GM19455 (cell line): Measurements from ENCODE around the gene ZFYVE26.
"Not testable (repeated sequence)": the region's sequence is repeated elsewhere in the genome, so short reads cannot be mapped to it uniquely, and the experiment has no call there.

Experiments used
- ATAC-seq: cut with Tn5 transposase; IDR thresholded peaks from one replicate; pipeline ENCODE4 v1.9.1; 2021; ENCODE audit not compliant: unreplicated experiment

ZFYVE26 gene

DNA sequence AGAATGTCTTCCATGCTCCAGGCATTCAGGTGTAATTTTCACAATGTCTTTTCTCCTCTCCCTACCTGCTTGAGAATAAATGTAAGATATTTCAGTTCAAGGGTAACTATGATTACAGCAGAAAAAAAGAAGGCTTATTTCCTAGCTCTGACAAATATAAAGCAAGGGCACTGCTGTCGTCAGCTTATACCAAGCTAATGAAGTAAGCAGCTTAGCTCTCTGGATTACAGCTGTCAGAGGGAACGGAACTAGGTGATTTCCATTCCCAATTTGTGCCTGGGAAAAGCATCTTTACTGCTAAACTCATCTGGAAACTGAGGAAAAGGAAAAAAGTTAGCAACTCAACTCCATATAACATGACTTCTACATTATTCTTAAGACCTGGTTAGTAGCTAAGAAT, 56.5 kb downstream of the ZFYVE26 start:
- no peak for ATAC-seq

- ATAC-seq = no peak
Observed at GRCh38 chr14:67757175-67757574, 59.2 kb downstream of the ZFYVE26 start.

DNA sequence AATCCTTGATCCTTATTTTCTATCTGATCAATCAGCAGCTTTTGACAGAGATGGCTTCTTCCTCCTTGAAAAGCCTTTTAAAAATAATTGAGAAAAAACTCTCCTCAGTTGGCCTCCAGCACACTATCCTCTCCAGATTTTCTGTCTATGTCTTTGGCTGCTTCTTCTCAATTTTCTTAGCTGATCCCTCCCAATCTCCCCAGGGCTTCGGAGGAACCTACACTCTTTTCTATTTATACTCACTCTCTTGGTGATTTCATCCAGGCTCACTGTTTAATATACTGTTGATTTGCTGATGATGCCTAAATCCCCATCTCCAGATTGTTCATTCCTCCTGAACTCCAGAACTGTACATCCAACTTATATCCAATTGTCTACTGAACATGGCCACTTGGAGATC, 59.9 kb downstream of the ZFYVE26 start:
- no peak for ATAC-seq

- no peak for ATAC-seq
Observed at GRCh38 chr14:67749341-67750084, 66.9 kb downstream of the ZFYVE26 start.

DNA sequence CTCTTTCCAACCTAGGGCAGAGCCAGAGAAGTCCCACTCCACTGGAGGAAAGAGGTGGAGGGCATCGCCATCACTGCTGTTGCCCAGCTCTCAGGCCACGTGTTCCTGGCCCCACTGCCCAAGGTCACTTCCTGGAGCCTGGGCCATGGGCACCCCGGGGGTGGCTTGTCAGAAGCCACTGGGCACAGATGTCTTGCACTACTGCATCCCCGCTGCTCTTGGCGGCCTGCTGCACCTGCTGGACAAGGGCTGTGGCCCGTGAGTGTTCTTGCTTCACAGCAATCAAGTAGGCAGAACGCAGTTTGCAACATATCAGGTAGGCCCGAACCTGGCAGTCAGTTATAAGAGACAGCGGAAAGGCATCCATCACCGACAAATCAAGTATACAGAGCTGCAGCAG, 68.1 kb downstream of the ZFYVE26 start:
- no peak for ATAC-seq

GRCh38 chr14:67746927-67747326, 69.5 kb downstream of the ZFYVE26 start:
- no peak for ATAC-seq

DNA sequence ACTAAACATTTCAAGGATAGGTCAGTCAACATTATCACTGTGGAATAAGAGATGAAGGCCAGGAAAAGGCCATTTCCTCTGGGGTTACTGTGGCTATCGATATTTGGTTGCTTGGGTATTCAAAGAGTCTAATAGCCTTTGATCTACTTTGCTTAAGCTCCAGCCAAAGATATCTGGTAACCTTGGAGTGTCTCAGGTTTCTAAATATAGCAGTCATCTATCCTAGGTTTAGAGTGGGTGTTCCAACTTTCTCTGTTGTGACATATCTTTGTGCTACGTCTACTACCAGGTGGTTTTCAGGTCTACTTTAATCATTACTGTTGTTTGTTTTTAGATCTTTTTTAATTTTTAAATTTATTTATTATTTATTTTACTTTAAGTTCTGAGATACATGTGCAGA, 72.3 kb downstream of the ZFYVE26 start:
- ATAC-seq = no peak

GRCh38 chr14:67738740-67739504, 77.5 kb downstream of the ZFYVE26 start:
- no peak for ATAC-seq

GRCh38 chr14:67736771-67737170, 79.6 kb downstream of the ZFYVE26 start:
- ATAC-seq = no peak

DNA sequence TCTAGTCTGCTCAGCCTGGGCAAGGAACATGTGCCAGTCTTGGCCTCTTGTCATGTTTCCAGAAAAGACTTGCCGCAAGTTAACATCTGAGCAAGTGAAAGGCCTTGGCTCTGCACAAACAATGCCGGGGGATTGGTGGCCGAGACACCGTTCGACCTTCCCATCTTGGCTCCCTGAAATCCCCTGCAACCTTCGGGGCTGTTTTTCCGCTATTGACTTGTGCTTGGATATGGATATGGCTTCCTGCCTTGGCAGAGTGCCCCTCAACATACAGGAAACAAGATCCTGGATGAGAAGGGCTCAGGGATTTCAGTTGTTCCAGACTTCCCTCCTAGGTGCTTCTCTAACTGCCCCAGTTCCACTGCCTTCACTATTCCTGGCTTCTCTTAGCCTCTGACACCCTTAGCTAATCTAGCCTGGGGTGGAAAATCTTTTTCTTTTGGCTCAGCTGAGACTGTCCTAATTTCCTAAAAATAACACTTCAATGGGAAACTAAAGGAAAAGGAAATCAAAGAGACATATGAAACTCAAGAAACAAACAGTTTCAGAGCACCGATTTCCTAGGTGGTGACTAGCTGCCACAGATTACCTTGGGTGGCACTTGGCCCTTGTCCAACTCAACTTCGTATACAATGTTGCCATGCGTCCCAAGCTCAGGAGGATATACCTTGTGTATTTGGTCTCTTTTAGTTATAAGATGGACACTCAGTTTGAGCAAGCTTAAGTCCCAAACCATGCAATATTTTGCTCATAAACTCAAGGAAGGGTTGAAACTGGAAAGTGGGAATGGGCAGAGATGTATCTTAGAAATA, 80.8 kb downstream of the ZFYVE26 start:
- no peak for ATAC-seq

- ATAC-seq = no peak
Observed at GRCh38 chr14:67734675-67735074, 81.7 kb downstream of the ZFYVE26 start.

- ATAC-seq = no peak
Observed at GRCh38 chr14:67733616-67734015, 82.8 kb downstream of the ZFYVE26 start.

- ATAC-seq = no peak
Observed at GRCh38 chr14:67729072-67729885, 87.1 kb downstream of the ZFYVE26 start.

DNA sequence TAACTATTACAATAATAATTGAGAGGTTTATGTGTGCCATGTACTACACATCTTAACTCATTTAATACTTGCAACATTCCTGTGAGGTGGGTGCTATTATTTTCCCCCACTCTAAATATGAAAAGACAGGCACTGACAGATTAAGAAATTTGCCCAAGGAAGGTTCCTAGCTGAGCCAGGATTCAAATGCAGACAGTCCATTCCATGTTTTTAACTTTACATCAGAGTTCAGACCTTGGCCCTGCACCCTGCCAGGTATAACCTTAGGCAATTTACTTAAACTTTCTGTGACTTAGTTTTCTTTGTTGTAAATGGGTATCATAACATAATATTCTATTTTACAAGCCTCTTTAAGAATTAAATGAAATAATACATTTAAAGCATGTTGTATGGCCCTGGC, 88.1 kb downstream of the ZFYVE26 start:
- no peak for ATAC-seq

- no peak for ATAC-seq
Observed at GRCh38 chr14:67727361-67727760, 89.0 kb downstream of the ZFYVE26 start.

DNA sequence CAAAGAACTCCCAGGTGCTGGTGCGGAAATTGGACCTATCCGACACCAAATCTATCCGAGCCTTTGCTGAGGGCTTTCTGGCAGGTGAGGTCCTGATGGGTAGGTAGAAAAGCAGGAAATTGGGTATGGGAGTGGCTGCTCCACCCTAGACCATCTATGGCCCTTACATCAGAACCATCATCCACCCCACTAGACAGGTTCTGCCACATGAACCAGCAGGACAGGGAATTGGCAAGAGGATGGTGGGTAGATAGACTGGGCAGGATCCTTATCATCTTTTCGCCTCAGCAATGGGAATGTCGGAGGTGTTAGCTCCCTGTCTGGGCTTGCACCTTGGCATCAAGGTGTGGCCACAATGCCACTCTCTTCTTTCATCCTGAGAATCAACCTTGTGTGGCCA, 91.2 kb downstream of the ZFYVE26 start:
- ATAC-seq = no peak

- no peak for ATAC-seq
Observed at GRCh38 chr14:67722293-67722692, 94.1 kb downstream of the ZFYVE26 start.

- no peak for ATAC-seq
Observed at GRCh38 chr14:67721875-67722274, 94.5 kb downstream of the ZFYVE26 start.

DNA sequence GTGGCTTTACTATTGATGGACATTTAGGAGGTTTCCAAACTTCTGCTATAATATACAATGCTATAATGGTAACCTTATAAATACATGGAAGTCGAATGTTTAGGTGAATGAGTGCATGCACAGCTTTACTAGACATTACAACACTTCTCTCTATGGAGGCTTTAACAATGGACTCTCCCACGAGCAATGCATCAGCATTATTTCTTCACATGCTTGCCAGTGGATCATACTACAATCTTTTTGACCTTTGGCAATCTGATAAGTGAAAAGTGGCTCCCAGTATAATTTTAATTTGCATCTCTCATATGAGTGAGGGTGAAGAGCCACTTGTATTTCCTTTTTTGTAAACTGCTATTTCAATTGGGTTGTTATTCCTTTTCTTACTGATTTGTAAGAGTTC, 96.5 kb downstream of the ZFYVE26 start:
- ATAC-seq = no peak

DNA sequence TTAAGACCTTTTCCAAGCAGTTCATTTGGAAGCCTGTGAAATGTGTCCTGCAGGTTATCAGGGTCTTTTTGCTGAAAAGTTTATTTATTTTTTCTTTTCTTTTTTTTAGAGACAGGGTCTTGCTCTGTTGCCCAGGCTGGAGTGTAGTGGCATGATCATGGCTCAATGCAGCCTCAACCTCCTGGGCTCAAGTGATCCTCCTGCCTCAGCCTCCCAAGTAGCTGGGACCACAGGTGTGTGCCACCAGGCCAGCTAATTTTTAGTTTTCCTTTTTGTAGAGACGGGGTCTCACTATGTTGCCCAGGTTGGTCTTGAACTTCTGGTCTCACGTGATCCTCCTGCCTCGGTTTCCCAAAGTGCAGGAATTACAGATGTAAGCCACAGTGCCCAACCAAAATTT, 97.0 kb downstream of the ZFYVE26 start:
- ATAC-seq = not testable (repeated sequence)

DNA sequence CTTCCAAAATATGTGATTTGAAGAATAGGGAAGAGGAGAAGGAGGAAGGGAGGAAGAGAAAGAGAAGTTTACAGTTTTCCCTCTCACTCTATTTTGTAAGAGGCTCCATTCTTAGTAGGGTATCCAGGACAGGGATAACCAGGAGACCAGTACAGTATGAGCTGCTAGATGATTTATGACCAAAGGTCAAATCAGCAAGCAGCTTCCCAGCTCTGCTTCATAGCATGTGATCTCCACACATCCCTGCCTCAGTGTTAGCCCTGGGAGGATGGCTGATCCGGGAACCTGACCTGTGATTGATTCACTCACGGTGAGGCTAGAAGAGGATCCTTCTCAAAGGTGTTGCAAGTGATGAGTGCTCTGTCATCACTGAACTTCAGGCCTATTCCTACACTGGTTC, 98.1 kb downstream of the ZFYVE26 start:
- no peak for ATAC-seq
